HG02763 (cell line): ENCODE data around the gene NHS.
A peak's percentile ranks its signal among the peaks of the same experiment; 100 is the strongest.

Experiments used
- ATAC-seq: cut with Tn5 transposase; IDR thresholded peaks from one replicate; pipeline ENCODE4 v1.9.1; 2021; ENCODE audit warnings: mild to moderate bottlenecking, moderate library complexity; ENCODE audit not compliant: unreplicated experiment

The NHS gene

GRCh38 chrX:17584248-17584681, 209.3 kb downstream of the NHS start:
- no peak for ATAC-seq

DNA sequence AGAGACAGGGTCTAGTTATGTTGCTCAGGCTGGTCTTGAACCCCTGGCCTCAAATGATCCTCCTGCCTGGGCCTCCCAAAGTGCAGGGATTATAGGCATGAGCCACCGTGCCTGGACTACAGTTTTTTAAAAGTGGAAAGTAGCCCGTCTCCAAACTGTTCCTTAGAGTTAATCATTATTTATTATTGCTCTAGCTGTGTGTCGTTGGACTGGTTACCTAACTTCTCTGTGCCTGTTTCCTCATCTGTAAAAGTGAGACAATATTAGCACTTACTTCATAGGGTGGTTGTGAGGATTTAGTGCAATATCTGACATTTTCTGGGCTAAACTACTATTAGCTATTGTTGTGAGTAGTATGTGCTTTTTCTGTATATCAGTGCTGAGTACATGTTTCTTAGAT, 210.0 kb downstream of the NHS start:
- ATAC-seq, result no peak

DNA sequence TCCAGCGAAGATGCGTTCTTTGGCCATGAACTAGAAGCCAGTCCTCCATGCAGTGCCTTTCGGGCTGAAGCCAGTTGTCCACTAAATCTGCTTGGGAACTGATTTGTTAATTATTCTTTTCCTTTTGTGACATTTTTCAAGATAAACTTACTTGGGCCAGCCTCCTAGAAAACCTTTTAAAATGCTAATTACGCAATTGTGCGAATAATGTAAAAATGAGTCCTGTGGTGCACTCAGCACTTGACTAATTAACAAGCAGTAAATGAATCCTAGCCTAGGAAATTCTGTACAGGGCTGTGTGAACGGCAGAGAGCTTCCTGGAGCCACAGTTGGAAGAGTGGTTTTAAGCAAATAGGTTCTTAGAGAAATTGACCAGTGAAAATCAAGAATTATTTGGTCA, 212.4 kb downstream of the NHS start:
- ATAC-seq, result no peak

DNA sequence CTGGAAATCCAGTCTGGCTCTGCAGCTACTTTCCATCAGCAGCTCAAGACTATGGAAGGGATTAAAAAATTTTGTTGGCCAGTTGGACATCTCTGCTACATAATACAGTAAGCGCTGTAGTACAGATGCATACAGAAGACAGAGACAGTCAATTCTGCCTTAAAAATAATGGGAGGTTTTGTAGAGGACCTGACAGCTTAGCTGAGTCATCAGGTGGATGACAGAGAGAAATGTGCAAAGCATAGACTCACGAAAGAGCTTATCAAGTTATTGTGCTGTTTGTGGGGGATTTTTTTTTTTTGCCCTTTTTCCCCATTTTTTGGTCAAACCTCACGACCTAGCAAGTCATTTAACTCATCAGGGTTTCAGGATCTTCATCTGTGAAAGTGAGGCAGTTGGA, 213.3 kb downstream of the NHS start:
- ATAC-seq, result no peak

GRCh38 chrX:17590892-17591740, 216.1 kb downstream of the NHS start:
- ATAC-seq, result peak; percentile 55

DNA sequence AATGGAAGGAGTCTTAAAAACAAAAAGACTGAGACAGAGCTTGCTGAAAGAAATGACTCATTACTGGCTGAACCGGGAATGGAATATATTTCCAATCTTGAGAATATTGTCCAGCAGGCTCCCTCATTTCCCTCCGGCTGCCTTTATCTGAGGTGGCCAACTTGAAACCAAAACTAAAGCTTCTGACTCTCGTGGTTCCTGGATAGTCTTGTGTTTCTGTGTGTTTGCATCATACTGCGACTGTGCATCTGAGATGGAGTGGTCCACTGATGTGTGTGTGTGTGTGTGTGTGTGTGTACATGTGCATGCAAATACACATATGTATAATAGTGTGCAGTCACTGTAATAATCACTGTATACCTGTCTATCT, 216.7 kb downstream of the NHS start:
- no peak for ATAC-seq

- ATAC-seq, result no peak
These were observed 217.1 kb downstream of the NHS start for GRCh38 chrX:17592117-17592516.

- ATAC-seq, result no peak
These were observed 219.7 kb downstream of the NHS start for GRCh38 chrX:17594693-17595092.

GRCh38 chrX:17595456-17596035, 220.5 kb downstream of the NHS start:
- peak; percentile 39 for ATAC-seq

GRCh38 chrX:17596061-17596460, 221.1 kb downstream of the NHS start:
- no peak for ATAC-seq

DNA sequence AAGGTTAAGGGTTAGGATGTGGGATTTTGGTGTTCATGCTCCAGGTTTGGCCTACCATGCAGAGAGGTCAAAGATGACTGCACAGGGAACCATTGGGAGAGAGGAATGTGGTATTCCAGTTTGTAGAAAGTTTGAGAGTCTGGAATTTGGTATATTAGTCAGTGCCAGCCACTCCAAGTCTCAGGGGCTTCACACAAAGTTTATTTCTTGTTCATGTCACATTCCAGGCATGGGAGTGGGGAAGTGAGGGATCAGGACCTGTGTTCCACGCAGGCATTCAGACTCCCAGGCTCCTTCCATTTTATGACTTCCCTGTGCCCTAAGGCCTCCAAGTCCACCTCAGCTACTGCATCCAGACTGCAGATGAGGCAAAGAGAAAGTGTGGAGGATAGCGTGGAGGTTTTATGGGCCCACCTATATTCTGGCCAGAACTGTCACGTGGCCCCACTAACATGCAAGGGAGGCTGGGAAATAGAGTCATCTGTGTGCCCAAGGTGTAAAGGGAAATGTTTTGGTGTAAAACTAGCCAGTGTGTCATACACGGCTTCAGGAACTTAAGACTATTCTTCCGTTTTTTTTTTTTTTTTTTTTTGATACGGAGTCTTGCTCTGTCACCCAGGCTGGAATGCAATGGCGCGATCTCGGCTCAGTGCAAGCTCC, 221.7 kb downstream of the NHS start:
- ATAC-seq, result no peak

GRCh38 chrX:17597327-17597726, 222.3 kb downstream of the NHS start:
- ATAC-seq, result no peak

DNA sequence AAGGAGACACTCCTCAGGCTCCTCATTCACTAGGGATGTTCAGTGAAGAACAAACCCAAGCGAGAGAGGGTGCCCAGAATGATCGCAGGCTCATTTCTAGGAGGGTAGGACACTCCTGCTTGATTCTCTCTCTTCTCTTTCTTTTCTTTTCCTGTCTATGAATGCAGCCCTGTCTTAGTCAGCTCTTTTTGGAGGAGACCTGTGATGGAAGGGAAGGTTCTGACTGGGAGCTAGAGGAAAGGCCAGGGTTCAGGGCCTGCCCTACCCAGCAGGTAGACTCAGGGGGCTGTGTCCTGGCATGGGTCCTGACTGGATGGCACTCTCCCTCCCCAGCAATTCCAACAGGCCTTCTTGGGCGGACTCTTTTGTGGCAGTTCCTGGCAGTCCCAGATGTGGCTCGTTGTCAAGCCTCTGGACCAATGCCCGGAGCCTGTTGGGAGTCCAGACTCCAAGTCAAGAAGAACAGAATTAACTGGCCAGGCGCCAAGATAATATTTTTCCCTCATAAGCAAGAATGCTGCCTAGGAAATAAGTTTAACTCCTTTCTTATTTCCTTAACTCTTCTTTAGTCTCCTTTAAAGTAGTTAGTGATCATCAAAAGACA, 222.9 kb downstream of the NHS start:
- no peak for ATAC-seq

- no peak for ATAC-seq
These were observed 226.6 kb downstream of the NHS start for GRCh38 chrX:17601441-17602200.

DNA sequence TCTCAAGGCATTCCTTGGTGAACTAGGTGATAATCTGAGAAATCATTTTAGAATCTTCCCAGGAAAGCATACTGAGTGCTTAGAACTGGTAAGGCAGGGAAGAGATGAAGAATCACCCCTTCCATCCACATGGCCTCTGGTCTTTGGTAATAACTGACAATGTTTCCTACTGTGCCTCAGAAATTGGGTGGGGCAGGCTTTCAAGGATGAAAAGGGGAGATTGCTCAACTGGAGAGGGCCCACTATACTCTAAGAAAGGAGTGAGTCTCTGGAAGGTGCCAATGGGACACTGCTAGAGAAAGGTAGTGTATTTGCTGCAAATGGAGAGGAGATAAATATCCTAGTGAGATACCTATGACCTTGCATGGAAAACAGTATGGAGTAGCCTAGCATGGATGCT, 227.2 kb downstream of the NHS start:
- no peak for ATAC-seq

DNA sequence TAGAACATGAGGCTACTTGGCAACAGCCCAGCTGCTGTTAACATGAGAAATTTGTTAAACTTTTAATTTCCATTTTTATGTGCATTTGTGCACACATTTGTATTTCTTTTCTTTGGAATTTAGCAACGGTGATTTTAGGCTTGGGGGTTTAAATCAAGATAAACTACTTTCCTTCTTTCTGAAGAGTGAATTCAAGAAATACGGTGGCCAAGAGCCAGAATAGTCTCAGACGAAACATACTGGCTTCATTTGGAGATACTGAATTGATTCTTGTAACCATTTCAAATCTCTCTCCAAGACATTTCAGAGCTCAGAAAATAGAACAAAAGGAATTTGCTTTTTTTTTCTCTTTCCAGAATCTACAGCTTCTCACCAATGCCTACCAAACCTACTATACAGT, 228.2 kb downstream of the NHS start:
- ATAC-seq, result no peak

GRCh38 chrX:17605676-17606075, 230.7 kb downstream of the NHS start:
- no peak for ATAC-seq

DNA sequence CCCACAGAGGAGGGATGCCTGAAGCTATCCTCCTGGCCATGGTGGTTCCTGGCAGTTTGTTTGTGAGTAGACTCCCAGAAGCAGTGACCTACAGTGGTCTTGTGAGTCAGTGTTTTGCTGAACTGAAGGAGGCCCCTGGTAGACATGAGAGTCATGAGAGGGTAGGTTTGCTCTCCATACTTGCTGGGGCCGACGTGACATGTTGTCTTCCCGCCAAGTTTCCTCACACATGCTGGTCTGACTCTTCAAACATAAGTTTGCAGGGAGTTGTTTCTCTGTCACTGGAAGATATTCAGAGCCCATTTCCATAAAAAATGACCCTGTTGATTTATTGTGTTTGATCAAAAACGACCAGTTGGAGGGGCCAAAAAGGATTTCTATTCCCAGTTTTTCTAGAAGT, 231.2 kb downstream of the NHS start:
- ATAC-seq, result no peak

DNA sequence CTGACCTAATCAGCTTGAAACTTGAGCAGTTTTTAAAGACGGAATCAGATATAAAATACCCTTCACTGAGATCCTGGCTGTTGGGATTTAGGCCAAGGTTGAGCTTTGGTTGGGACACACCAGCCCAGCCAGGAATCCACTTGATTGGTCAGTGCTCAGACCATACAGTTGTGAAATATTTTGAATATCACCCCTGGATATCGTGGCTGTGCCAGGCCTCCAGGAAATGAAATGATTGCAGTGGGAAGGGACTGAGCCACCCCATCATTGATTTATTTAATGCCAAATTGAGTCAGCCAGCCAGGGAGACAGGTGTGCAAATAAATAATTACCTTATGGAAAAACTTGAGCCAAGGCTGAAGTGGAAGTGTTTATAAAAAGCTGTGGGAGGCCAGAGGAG, 233.9 kb downstream of the NHS start:
- ATAC-seq, result no peak

GRCh38 chrX:17610788-17611187, 235.8 kb downstream of the NHS start:
- ATAC-seq, result no peak

DNA sequence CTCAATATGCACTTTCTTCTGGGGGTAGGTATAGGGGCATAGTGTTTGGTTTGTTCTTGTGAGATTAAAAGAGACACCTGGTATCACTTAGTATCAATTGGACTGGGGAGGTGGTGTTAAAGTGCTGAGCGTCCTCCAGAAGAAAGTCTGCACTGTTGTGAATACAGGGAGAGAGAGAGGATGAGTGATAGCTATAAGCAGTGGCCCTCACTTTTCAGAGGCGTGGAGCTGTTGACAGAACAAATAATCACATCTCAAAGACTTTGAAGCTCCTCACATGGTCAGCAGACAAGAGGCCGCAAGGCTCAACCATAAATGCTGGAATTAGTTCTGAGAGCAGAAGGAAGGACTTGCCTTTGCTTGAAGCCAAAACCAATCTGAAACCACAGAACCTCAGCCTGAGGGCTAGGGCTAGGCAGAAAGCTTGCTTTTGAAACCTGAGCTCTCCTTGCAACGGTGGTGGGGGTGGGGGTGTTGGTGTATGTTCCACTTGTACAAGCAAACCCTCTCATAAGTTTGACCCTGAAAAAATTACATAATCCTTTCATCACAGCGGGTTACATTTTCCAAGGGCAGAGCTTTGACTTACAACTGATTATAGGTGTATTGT, 239.1 kb downstream of the NHS start:
- ATAC-seq, result peak; percentile 72
